ENCODE data around the gene TACC2. TPM values are rescaled to one million over a fixed set of nuclear protein-coding genes. Genes with fewer than 3 reads are reported as not detected.

The TACC2 gene
- total RNA-seq, 6 experiments from 2014 or later, result 16.2 to 21.1 (median 18.8) TPM

- ATAC-seq, result peak; percentile 85 to 88 (median 87)
- Histone ChIP-seq H3K4me1 (peaks cover 0 to 6% (median 0%) of the 10 kb centered on the region in 4 donors), H3K27ac (peak overlapping the region in 2 of 3 donors; percentile 72 to 74), H3K4me3 (peak overlapping the region in 1 of 3 donors; percentile 23), H3K27me3 (no peaks in the 10 kb centered on the region), H3K9me3 (no peaks in the 10 kb centered on the region), H3K36me3 (no peaks in the 10 kb centered on the region)
- 15% methylated on average over 9 of the region's 9 CpGs for WGBS (ENCODE audit: insufficient coverage, low coverage, low lambda C conversion rate, missing lambda C conversion rate)
- intact Hi-C loops (cut with DNase I), result loop anchor here in 1 of 2 donors (10.0 kb wide), 1 partner anchor 60 kb away; the partner anchor contains the start of gene TACC2
- DNase-seq, result peak; percentile 28 to 82 (median 63)
- TF ChIP-seq, protein P1, sequence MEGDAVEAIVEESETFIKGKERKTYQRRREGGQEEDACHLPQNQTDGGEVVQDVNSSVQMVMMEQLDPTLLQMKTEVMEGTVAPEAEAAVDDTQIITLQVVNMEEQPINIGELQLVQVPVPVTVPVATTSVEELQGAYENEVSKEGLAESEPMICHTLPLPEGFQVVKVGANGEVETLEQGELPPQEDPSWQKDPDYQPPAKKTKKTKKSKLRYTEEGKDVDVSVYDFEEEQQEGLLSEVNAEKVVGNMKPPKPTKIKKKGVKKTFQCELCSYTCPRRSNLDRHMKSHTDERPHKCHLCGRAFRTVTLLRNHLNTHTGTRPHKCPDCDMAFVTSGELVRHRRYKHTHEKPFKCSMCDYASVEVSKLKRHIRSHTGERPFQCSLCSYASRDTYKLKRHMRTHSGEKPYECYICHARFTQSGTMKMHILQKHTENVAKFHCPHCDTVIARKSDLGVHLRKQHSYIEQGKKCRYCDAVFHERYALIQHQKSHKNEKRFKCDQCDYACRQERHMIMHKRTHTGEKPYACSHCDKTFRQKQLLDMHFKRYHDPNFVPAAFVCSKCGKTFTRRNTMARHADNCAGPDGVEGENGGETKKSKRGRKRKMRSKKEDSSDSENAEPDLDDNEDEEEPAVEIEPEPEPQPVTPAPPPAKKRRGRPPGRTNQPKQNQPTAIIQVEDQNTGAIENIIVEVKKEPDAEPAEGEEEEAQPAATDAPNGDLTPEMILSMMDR (IDR thresholded peaks at IDR 0.05), result peak in 2 of 4 donors; percentile 19 to 27
- TF ChIP-seq POLR2A (IDR thresholded peaks at IDR 0.05), result no peak
Measured at GRCh38 chr10:122044713-122045112, 55.8 kb downstream of the TACC2 start.

DNA sequence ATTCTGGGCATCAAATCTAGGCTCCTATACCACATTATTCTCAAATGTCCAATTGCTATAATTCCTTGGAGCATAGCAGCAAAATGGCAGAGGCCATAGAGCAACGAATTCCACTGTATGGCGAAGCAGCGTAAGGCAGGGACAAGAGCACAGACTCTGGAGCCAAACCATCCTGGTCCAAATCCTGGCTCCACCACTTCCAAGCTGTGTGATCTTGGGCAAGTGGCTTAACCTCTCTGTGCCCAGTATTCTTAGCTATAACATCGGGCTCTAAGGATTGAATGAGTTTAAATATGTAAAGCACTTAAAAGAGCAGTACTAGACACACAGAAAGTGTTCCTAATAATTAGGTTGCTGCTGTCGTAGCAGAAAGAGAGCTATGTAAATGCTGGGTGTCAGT, 56.2 kb downstream of the TACC2 start:
- intact Hi-C loops (cut with DNase I), result loop anchor here in 1 of 2 donors (10.0 kb wide), 1 partner anchor 60 kb away; the partner anchor contains the start of gene TACC2
- no peak for DNase-seq
- TF ChIP-seq, protein P1 (IDR thresholded peaks at IDR 0.05), result no peak
- TF ChIP-seq POLR2A (IDR thresholded peaks at IDR 0.05), result no peak
- ATAC-seq, result no peak
- H3K4me3 ChIP-seq, result peak overlapping the region in 1 of 3 donors; percentile 23
- no peaks in the 10 kb centered on the region for H3K36me3 ChIP-seq
- peak overlapping the region in 2 of 3 donors; percentile 72 to 74 for H3K27ac ChIP-seq
- H3K9me3 ChIP-seq, result no peaks in the 10 kb centered on the region
- H3K4me1 ChIP-seq, result peaks cover 0 to 6% (median 0%) of the 10 kb centered on the region in 4 donors
- H3K27me3 ChIP-seq, result no peaks in the 10 kb centered on the region
- WGBS (ENCODE audit: insufficient coverage, low coverage, low lambda C conversion rate, missing lambda C conversion rate), result 73% methylated on average over 5 of the region's 5 CpGs

GRCh38 chr10:122047560-122047959, 58.6 kb downstream of the TACC2 start:
- WGBS (ENCODE audit: insufficient coverage, low coverage, low lambda C conversion rate, missing lambda C conversion rate), result 88% methylated on average over 1 of the region's 3 CpGs
- Histone ChIP-seq H3K9me3 (no peaks in the 10 kb centered on the region), H3K27me3 (no peaks in the 10 kb centered on the region), H3K27ac (no peak overlapping the region), H3K4me3 (no peak overlapping the region), H3K36me3 (no peaks in the 10 kb centered on the region), H3K4me1 (peaks cover 0 to 6% (median 0%) of the 10 kb centered on the region in 4 donors)
- ATAC-seq (no peak), DNase-seq (no peak)
- TF ChIP-seq POLR2A (IDR thresholded peaks at IDR 0.05), result no peak
- TF ChIP-seq, protein P1 (IDR thresholded peaks at IDR 0.05), result no peak
- intact Hi-C loops (cut with DNase I), result loop anchor here in 1 of 2 donors (10.0 kb wide), 1 partner anchor 63 kb away; the partner anchor contains the start of gene TACC2

GRCh38 chr10:122049076-122049475, 60.1 kb downstream of the TACC2 start:
- no peaks in the 10 kb centered on the region for H3K9me3 ChIP-seq
- no peak overlapping the region for H3K4me3 ChIP-seq
- ATAC-seq (no peak), DNase-seq (no peak)
- no peaks in the 10 kb centered on the region for H3K36me3 ChIP-seq
- no peaks in the 10 kb centered on the region for H3K27me3 ChIP-seq
- H3K27ac ChIP-seq, result no peak overlapping the region
- intact Hi-C loops (cut with DNase I), result loop anchor here in 1 of 2 donors (10.0 kb wide), 1 partner anchor 64 kb away; the partner anchor contains the start of gene TACC2
- 86% methylated on average over 3 of the region's 9 CpGs for WGBS (ENCODE audit: insufficient coverage, low coverage, low lambda C conversion rate, missing lambda C conversion rate)
- peaks cover 0 to 5% (median 0%) of the 10 kb centered on the region in 4 donors for H3K4me1 ChIP-seq
- TF ChIP-seq, protein P1 (IDR thresholded peaks at IDR 0.05), result no peak
- TF ChIP-seq POLR2A (IDR thresholded peaks at IDR 0.05), result no peak
